Globus pallidus (tissue), 1 donor: ENCODE measurements around the gene SCRG1.

ENCODE experiments used
- DNase-seq: peaks from one replicate; pipeline ENCODE4 v3.0.0-alpha.2; 2015; ENCODE audit warnings: low spot score

SCRG1 gene

GRCh38 chr4:173411106-173411693, 12.3 kb upstream of the SCRG1 start:
- DNase-seq, result no peak

GRCh38 chr4:173410079-173410478, 11.2 kb upstream of the SCRG1 start:
- DNase-seq, result peak; percentile 90

DNA sequence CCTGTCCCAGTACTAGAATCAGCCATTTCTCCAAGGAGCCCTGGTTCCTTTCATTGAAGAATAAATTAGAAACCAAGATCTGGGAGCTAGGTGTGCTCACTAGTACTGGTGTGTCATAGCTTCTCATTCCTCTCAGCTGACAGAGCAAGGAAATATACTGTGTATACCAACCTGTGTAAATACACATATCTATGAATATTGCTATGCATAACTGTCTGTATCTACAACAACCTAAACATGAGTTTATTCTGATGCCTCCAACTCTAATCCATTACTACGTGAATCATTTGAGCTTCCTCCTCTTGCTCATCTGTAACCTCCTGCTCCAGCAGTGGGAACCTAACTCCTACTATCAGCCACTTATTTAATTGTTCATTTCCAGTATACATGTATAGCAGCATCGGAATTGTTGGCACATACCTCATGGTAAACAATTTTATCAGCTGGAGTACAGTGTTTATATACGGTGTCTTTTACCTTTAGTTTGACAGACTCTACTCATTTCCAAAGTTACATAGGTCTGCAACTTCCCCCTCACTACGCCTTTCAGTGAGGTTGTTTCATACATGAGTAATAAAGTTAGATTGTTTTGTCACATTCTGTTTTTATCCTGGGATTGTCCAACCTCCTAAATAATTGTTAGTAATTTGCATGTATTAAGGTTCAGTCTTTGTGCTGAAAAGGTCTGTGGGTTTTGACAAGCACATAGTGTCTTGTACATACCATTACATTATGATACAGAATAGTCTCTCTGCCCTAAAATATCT, 7.1 kb upstream of the SCRG1 start:
- DNase-seq, result no peak

DNA sequence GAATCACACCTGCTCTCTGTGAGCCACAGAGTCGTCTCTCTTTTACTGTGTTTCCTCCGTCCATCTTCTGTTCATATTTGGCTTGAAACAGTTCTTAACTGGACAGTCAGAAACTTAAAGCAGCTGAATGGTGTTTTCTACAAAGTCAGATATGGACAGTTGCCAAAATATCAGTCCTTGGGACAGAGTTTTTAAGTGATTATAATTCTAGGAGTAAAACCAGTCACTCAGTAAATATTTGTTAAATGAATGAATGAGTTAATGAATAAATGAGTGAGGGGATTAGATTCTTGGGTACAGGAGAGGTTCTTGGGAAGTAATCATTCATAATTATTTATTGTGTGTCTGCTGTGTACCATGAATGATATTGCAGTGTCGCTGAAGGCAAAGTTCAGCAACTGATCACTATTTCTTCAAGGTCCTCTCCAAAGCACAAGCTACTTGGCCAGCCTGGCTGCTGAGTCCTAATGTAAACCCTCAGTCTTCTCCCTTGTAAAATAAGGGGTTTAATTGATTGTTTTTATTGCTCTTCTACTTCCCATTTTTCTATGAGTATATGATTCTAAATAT, 5.5 kb upstream of the SCRG1 start:
- no peak for DNase-seq

DNA sequence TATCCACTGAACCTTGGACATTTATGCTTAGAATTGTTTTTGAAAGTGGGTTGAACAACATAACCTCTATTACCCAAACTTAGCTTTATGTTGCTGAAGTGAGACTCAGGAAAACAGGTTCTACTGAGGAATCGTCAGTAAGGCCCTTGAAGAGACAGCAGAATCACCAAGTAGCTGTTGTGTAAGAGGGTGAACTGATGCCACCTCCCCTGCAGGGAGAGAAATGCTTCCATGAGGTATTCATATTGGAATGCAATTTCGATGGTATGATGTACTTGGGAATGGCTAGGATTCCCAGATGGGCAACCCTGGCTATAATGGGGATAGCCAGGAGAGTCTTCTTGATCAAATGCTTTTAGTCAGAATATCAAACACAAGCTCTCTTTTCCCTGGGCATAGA, 4.1 kb upstream of the SCRG1 start:
- no peak for DNase-seq

DNA sequence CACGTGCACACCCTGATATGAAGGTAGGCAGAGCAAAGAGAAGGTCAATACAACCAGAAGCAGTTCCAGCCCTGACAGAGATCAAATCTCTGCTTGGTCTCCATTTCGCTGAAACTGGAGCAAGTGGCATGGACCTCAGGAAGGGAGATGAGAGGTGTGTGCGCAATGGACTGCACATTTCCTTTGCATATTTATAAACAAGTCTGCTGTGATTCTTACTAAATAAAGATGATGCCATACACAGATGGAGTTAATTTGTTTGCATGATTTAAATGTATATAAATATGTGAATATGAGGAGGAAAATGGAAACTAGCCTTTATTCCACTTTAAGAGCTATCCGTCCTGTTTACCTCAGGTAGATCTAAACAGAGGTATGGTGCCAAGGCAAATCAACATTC, 2.1 kb upstream of the SCRG1 start:
- no peak for DNase-seq

GRCh38 chr4:173398220-173398619, 696 bp downstream of the SCRG1 start:
- peak; percentile 42 for DNase-seq

DNA sequence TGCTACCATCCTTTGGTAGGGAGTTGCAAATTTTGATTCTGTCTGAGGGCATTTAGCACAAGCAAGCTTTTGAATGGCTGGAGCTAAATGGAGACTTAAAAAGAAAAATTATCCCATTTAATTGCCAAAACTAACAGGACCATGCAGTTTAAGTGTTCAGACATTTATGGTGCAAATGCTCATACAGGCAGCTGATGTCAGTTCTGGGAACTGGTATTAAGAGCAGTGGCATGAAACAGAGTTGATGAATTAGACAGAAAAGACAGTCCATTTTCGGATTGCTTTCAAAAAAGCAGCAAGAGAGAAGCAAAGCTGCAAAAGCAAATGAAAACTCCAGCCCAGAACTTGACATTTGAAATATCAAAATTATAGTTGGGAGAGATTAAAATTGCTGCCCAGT, 1.3 kb downstream of the SCRG1 start:
- DNase-seq, result peak; percentile 23

DNA sequence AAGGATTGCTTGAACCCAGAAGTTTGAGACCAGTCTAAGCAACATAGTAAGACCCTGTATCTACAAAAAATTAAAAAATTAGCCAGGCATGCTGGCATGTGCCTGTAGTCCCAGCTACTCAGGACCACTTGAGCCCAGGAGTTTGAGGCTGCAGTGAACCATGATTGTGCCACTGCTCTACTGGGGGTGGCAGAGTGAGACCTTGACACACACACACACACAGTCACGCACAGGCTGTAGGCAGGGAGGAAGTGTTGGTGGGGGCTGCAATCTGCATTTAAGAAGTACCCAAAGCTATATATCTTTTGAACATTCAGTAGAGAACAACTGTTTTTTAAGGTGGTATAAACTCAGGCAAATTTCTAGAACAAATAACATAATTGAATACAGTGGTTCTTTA, 7.2 kb downstream of the SCRG1 start:
- DNase-seq, result no peak

DNA sequence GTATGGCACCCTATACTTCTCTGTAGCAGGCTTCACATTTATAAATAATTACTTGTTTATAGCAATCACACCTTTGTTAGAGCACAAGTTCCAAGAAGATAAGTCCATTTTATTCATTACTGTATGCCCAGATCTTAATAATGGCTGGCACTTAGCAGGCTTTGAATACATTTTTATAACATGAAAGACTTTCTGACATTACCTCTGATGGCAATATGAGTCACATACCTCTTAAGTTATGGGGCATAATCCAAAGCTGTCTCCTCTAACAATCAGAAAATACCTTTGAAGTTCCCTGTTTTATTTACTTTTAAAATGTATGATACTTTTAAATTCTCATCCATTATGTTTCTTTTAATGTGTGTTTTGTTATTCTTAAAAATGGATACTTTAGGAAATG, 12.2 kb downstream of the SCRG1 start:
- DNase-seq, result no peak

DNA sequence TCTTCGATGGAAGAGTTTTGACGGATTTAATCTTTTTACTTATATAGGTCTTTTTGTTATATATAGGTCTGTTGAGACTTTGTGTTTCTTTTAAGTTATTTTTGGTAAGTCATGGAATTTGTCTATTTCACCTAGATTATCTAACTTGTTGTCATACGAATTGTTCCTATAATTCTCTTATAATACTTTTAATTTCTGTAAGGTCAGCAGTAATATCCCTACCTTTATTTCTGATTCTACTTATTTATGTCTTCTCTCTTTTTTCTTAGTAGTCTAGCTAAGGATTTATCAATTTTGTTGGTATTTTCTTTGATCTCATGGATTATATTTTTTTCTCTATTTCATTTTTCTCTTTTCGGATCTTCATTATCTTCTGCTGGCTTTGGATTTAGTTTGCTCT, 16.6 kb downstream of the SCRG1 start:
- no peak for DNase-seq

DNA sequence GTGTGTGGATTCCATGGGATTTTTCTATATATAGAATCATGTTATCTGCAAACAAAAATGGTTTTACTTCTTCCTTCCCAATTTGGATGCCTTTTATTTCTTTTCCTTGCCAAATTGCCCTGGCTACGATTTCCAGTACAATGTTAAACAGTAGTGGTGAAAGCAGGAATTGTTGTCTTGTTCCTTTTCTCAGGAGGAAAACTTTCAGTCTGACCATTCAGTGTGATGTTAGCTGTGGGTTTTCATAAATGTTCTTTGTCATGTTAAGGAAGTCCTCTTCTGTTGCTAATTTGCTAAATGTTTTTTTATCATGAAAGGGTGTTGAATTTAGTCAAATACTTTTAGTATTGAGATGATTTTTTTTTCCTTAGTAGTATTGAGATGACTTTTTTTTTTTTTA, 17.3 kb downstream of the SCRG1 start:
- DNase-seq, result no peak

GRCh38 chr4:173380987-173381386, 17.9 kb downstream of the SCRG1 start:
- no peak for DNase-seq

- DNase-seq, result no peak
Measured at GRCh38 chr4:173379929-173380328, 19.0 kb downstream of the SCRG1 start.

GRCh38 chr4:173374588-173374987, 24.3 kb downstream of the SCRG1 start:
- DNase-seq, result no peak

- DNase-seq, result peak; percentile 82
Measured at GRCh38 chr4:173371292-173372192, 27.4 kb downstream of the SCRG1 start.

DNA sequence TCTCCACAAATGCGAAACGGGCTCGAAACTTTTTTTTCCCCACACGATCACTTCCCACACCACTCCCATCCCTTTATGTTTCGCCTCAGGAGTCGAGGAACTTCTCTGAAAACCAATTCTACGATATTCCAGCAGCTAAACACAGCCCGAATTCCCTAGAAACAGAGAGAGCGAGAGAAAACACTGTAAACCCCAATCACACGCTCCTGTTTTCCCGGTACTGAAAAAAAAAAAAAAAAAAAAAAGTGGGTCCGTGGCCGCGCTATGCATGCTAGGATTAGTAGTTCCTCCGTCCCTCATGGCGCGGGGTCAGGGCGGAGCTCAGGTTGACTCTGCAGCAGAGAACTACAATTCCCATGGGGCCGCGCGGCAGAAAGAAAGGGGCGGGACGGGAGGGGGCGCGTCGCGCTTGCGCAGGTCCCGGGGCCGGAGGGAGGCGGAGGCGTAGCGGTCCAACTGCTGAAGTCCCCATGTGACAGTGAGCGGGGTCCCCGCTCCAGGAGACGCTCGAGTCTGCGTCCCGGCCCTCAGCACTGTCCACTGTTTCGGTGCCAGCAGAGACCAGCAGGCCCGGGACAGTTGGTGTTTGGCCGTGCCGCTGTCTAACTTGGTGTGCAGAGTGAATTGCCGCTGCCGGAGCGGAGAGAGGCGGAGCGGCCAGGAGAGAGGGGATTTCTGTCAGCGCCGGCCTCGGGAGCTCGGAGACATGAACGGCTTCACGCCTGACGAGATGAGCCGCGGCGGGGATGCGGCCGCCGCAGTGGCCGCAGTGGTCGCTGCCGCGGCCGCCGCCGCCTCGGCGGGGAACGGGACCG, 28.2 kb downstream of the SCRG1 start, which contains the start of gene SAP30:
Gene SAP30 (plus strand): TSS at position 478 of the 815 bp plus-strand sequence. CDS start 229 bp downstream, at position 707.
- peak; percentile 98 for DNase-seq

DNA sequence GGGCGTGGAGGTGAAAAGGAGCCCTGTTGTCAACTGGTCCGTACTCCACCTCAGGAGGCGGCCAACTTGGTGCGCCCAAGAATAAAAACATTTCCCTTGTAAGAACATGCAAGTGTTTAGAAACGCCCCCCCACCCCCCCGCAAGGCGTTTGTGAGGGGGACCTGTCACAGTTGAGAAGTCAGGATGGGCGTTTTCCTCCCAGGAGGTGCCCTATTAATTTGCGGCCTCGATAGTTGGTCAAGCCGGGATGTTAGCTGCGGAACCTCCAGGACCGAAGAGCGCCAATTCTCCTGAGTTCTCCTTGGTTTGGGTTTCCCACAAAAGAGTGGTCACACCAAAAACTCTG, 28.8 kb downstream of the SCRG1 start:
- DNase-seq, result no peak

DNA sequence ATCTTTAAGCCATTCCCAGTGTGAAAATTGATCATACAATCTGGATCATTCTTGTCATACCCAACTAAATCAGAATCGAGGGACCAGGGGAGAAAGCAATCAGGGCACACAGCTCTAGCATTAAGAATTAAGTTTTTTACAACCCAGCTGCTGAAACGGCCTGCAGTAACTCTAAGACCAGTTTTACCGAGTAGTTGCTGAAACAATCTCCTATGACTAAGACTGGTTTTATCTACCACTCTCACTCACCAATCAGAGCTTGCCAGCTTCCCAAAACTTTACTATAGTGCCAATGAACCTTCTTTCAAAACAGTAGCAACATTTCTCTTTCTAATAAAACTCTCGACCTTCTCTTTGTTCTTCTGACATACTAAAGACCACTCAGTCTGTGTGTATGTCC, 31.0 kb downstream of the SCRG1 start:
- no peak for DNase-seq

GRCh38 chr4:173367285-173367684, 31.6 kb downstream of the SCRG1 start:
- no peak for DNase-seq

DNA sequence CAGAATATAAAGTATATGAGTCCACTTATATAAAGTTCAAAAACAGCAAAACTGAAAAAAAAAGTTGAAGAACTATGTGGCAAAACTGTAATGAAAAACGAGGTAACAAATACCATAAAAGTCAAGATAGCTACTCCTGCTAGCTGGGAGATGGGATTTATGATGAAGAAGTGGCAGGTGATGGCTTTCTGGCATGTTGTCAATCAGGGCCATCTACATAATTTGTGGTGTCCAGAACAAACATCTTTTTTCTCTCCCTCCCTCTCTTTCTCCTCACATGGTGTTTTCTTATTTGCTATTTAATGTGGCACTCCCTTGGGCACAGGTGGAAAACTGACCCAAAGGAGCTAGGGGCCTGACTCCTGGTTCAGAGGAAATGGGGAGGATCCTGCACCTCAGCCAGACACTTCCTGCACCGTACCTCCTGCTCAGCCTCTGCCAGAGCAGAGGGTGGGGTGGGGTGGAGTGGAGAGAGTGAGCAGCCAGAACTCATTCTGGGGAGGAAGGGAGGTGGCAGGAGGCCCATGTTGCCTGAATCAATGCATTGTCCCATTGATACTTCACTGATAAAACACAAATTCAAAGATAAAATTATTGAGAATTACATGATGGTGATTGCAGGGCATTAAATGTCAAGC, 33.4 kb downstream of the SCRG1 start:
- no peak for DNase-seq
